Measurements from ENCODE around the gene MS4A13.
"Not testable (repeated sequence)": the region's sequence is repeated elsewhere in the genome, so short reads cannot be mapped to it uniquely, and the experiment has no call there.

MS4A13 gene

GRCh38 chr11:60515144-60515855, at the start of gene MS4A13:
TSS of gene MS4A13 (plus strand) at chr11:60515392. CDS start at chr11:60518084, 2,692 bp downstream.
- CTCF ChIA-PET: no interaction called here
- Mint-ChIP-seq H3K9me3 (no peaks in the 10 kb centered on the region), H3K27me3 (peaks cover 13% of the 10 kb centered on the region)

GRCh38 chr11:60468829-60469228, 46.4 kb upstream of the MS4A13 start:
- Mint-ChIP-seq H3K9me3 (no peaks in the 10 kb centered on the region), H3K4me1 (no peaks in the 10 kb centered on the region), H3K36me3 (no peaks in the 10 kb centered on the region), H3K27me3 (no peaks in the 10 kb centered on the region), H3K27ac (no peak overlapping the region), H3K4me3 (no peak overlapping the region)
- CTCF ChIA-PET: interaction anchor here (0.7 kb wide), 1 partner anchor 26 kb away, joined by 3 read pairs; no protein-coding TSS in a partner anchor
- no peak for DNase-seq

More at GRCh38 chr11:60515144-60515855, at the start of gene MS4A13:
- no peak within 1 kb of the TSS for H3K27ac Mint-ChIP-seq
- DNase-seq: no peak
- H3K4me1 Mint-ChIP-seq: no peaks in the 10 kb centered on the region
- no peaks in the 10 kb centered on the region for H3K36me3 Mint-ChIP-seq
- no peak within 1 kb of the TSS for H3K4me3 Mint-ChIP-seq

GRCh38 chr11:60469723-60470122, 45.5 kb upstream of the MS4A13 start:
- CTCF ChIA-PET: no interaction called here
- Mint-ChIP-seq H3K36me3 (no peaks in the 10 kb centered on the region), H3K4me3 (no peak overlapping the region), H3K4me1 (no peaks in the 10 kb centered on the region), H3K27ac (no peak overlapping the region), H3K27me3 (no peaks in the 10 kb centered on the region), H3K9me3 (no peaks in the 10 kb centered on the region)
- DNase-seq: no peak

GRCh38 chr11:60477035-60477445, 38.2 kb upstream of the MS4A13 start:
- H3K9me3 Mint-ChIP-seq: no peaks in the 10 kb centered on the region
- DNase-seq: no peak
- peaks cover 3% of the 10 kb centered on the region for H3K4me1 Mint-ChIP-seq
- H3K4me3 Mint-ChIP-seq: no peak overlapping the region
- no peaks in the 10 kb centered on the region for H3K36me3 Mint-ChIP-seq
- CTCF ChIA-PET: interaction anchor here (0.8 kb wide), 1 partner anchor 63 kb away, joined by 3 read pairs; no protein-coding TSS in a partner anchor
- no peak overlapping the region for H3K27ac Mint-ChIP-seq
- no peaks in the 10 kb centered on the region for H3K27me3 Mint-ChIP-seq

GRCh38 chr11:60482361-60482760, 32.8 kb upstream of the MS4A13 start:
- H3K36me3 Mint-ChIP-seq: no peaks in the 10 kb centered on the region
- no peaks in the 10 kb centered on the region for H3K9me3 Mint-ChIP-seq
- no peak for DNase-seq
- H3K27ac Mint-ChIP-seq: no peak overlapping the region
- CTCF ChIA-PET: no interaction called here
- peaks cover 9% of the 10 kb centered on the region for H3K4me1 Mint-ChIP-seq
- peaks cover 7% of the 10 kb centered on the region for H3K27me3 Mint-ChIP-seq
- H3K4me3 Mint-ChIP-seq: no peak overlapping the region

- no peak overlapping the region for H3K27ac Mint-ChIP-seq
- H3K4me1 Mint-ChIP-seq: peaks cover 9% of the 10 kb centered on the region
- peak; percentile 23 for DNase-seq
- CTCF ChIA-PET: no interaction called here
- no peaks in the 10 kb centered on the region for H3K9me3 Mint-ChIP-seq
- H3K4me3 Mint-ChIP-seq: no peak overlapping the region
- H3K36me3 Mint-ChIP-seq: no peaks in the 10 kb centered on the region
- H3K27me3 Mint-ChIP-seq: peaks cover 10% of the 10 kb centered on the region
Observed at GRCh38 chr11:60485987-60486386, 29.2 kb upstream of the MS4A13 start.

- Mint-ChIP-seq H3K9me3 (no peaks in the 10 kb centered on the region), H3K27ac (no peak within 1 kb of the TSS), H3K4me1 (no peaks in the 10 kb centered on the region), H3K4me3 (no peak within 1 kb of the TSS), H3K27me3 (peaks cover 27% of the 10 kb centered on the region), H3K36me3 (no peaks in the 10 kb centered on the region)
- DNase-seq: no peak
- CTCF ChIA-PET: no interaction called here
Observed at GRCh38 chr11:60492488-60493009, 22.6 kb upstream of the MS4A13 start, which contains the start of gene MS4A12. TSS of gene MS4A12 (plus strand) at chr11:60492778. CDS start at chr11:60497319, 4,541 bp downstream.

GRCh38 chr11:60493454-60493853, 21.7 kb upstream of the MS4A13 start:
- Mint-ChIP-seq H3K4me3 (no peak overlapping the region), H3K9me3 (no peaks in the 10 kb centered on the region), H3K4me1 (no peaks in the 10 kb centered on the region), H3K27me3 (peaks cover 27% of the 10 kb centered on the region), H3K27ac (no peak overlapping the region), H3K36me3 (no peaks in the 10 kb centered on the region)
- no peak for DNase-seq
- CTCF ChIA-PET: no interaction called here

- Mint-ChIP-seq H3K27ac (no peak overlapping the region), H3K4me1 (no peaks in the 10 kb centered on the region)
- CTCF ChIA-PET: interaction anchor here (1.2 kb wide), 1 partner anchor 135 kb away, joined by 3 read pairs; no protein-coding TSS in a partner anchor
Observed at GRCh38 chr11:60498399-60498798, 16.8 kb upstream of the MS4A13 start.

GRCh38 chr11:60498853-60499252, 16.3 kb upstream of the MS4A13 start:
- Mint-ChIP-seq H3K4me1 (peaks cover 3% of the 10 kb centered on the region), H3K4me3 (no peak overlapping the region), H3K9me3 (no peaks in the 10 kb centered on the region), H3K36me3 (no peaks in the 10 kb centered on the region), H3K27ac (no peak overlapping the region), H3K27me3 (peaks cover 45% of the 10 kb centered on the region)
- DNase-seq: no peak
- CTCF ChIA-PET: interaction anchor here (1.2 kb wide), 1 partner anchor 135 kb away, joined by 3 read pairs; no protein-coding TSS in a partner anchor

More at GRCh38 chr11:60498399-60498798, 16.8 kb upstream of the MS4A13 start:
- no peak overlapping the region for H3K4me3 Mint-ChIP-seq
- no peak for DNase-seq
- H3K9me3 Mint-ChIP-seq: no peaks in the 10 kb centered on the region
- H3K36me3 Mint-ChIP-seq: no peaks in the 10 kb centered on the region
- H3K27me3 Mint-ChIP-seq: peaks cover 48% of the 10 kb centered on the region

GRCh38 chr11:60500276-60500910, 14.8 kb upstream of the MS4A13 start:
- Mint-ChIP-seq H3K27ac (peak overlapping the region; percentile 3), H3K36me3 (no peaks in the 10 kb centered on the region), H3K9me3 (no peaks in the 10 kb centered on the region), H3K4me1 (peaks cover 17% of the 10 kb centered on the region), H3K4me3 (no peak overlapping the region), H3K27me3 (peaks cover 45% of the 10 kb centered on the region)
- DNase-seq: no peak
- CTCF ChIA-PET: no interaction called here

- Mint-ChIP-seq H3K27ac (no peak overlapping the region), H3K27me3 (peaks cover 46% of the 10 kb centered on the region), H3K9me3 (no peaks in the 10 kb centered on the region), H3K4me1 (peaks cover 17% of the 10 kb centered on the region), H3K36me3 (no peaks in the 10 kb centered on the region), H3K4me3 (no peak overlapping the region)
- no peak for DNase-seq
- CTCF ChIA-PET: interaction anchor here (1.1 kb wide), 1 partner anchor 15 kb away, joined by 3 read pairs; no protein-coding TSS in a partner anchor
Observed at GRCh38 chr11:60502221-60502775, 12.9 kb upstream of the MS4A13 start.

GRCh38 chr11:60504219-60504905, 10.8 kb upstream of the MS4A13 start:
- Mint-ChIP-seq H3K4me3 (no peak overlapping the region), H3K36me3 (no peaks in the 10 kb centered on the region), H3K27me3 (peaks cover 37% of the 10 kb centered on the region), H3K27ac (no peak overlapping the region), H3K9me3 (no peaks in the 10 kb centered on the region), H3K4me1 (peaks cover 17% of the 10 kb centered on the region)
- CTCF ChIA-PET: interaction anchor here (1.0 kb wide), 1 partner anchor 141 kb away, joined by 4 read pairs; no protein-coding TSS in a partner anchor
- DNase-seq: peak; percentile 25

- H3K27ac Mint-ChIP-seq, DNase-seq, H3K9me3 Mint-ChIP-seq, H3K4me3 Mint-ChIP-seq, H3K4me1 Mint-ChIP-seq, H3K36me3 Mint-ChIP-seq: not testable (repeated sequence)
- H3K27me3 Mint-ChIP-seq: peaks cover 22% of the 10 kb centered on the region
- CTCF ChIA-PET: interaction anchor here (0.6 kb wide), 1 partner anchor 50 kb away, joined by 3 read pairs; no protein-coding TSS in a partner anchor
Observed at GRCh38 chr11:60509609-60510008, 5.6 kb upstream of the MS4A13 start.
